HG03565 (cell line): Measurements from ENCODE around the gene RAB22A.

Experiments used
- ATAC-seq: cut with Tn5 transposase; IDR thresholded peaks from one replicate; pipeline ENCODE4 v1.9.1; 2021; ENCODE audit warnings: mild to moderate bottlenecking, moderate library complexity; ENCODE audit not compliant: unreplicated experiment

Gene RAB22A

GRCh38 chr20:58384821-58385220 lies 75.3 kb downstream of the RAB22A start:
- no peak for ATAC-seq

- no peak for ATAC-seq
Observed at GRCh38 chr20:58388028-58388601, 78.6 kb downstream of the RAB22A start.

- peak; percentile 85 for ATAC-seq
Observed at GRCh38 chr20:58388882-58389323, 79.4 kb downstream of the RAB22A start, which contains the start of gene VAPB. VAPB (plus strand) TSS chr20:58389229; CDS start chr20:58389460, 231 bp downstream.

- peak; percentile 13 for ATAC-seq
Observed at GRCh38 chr20:58389324-58389967, 79.9 kb downstream of the RAB22A start.

- no peak for ATAC-seq
Observed at GRCh38 chr20:58389968-58390658, 80.6 kb downstream of the RAB22A start.

- ATAC-seq = no peak
Observed at GRCh38 chr20:58390659-58391035, 81.1 kb downstream of the RAB22A start.

- no peak for ATAC-seq
Observed at GRCh38 chr20:58392286-58392685, 82.8 kb downstream of the RAB22A start.

GRCh38 chr20:58393299-58393698 lies 83.8 kb downstream of the RAB22A start:
- no peak for ATAC-seq

- ATAC-seq = no peak
Observed at GRCh38 chr20:58394801-58395200, 85.3 kb downstream of the RAB22A start.

- no peak for ATAC-seq
Observed at GRCh38 chr20:58395604-58396003, 86.1 kb downstream of the RAB22A start.

GRCh38 chr20:58397429-58397828 lies 87.9 kb downstream of the RAB22A start:
- ATAC-seq = no peak

GRCh38 chr20:58398254-58398653 lies 88.7 kb downstream of the RAB22A start:
- ATAC-seq = no peak

GRCh38 chr20:58399926-58400325 lies 90.4 kb downstream of the RAB22A start:
- no peak for ATAC-seq

GRCh38 chr20:58401162-58401561 lies 91.6 kb downstream of the RAB22A start:
- ATAC-seq = no peak

- ATAC-seq = no peak
Observed at GRCh38 chr20:58402305-58402704, 92.8 kb downstream of the RAB22A start.

- ATAC-seq = no peak
Observed at GRCh38 chr20:58402827-58403226, 93.3 kb downstream of the RAB22A start.

GRCh38 chr20:58403272-58403671 lies 93.8 kb downstream of the RAB22A start:
- ATAC-seq = no peak

- ATAC-seq = no peak
Observed at GRCh38 chr20:58405504-58406291, 96.2 kb downstream of the RAB22A start.

GRCh38 chr20:58406422-58407001 lies 97.0 kb downstream of the RAB22A start:
- ATAC-seq = no peak

- no peak for ATAC-seq
Observed at GRCh38 chr20:58407201-58407873, 97.8 kb downstream of the RAB22A start.
